ENCODE results near the gene OCIAD1.

Gene OCIAD1

DNA sequence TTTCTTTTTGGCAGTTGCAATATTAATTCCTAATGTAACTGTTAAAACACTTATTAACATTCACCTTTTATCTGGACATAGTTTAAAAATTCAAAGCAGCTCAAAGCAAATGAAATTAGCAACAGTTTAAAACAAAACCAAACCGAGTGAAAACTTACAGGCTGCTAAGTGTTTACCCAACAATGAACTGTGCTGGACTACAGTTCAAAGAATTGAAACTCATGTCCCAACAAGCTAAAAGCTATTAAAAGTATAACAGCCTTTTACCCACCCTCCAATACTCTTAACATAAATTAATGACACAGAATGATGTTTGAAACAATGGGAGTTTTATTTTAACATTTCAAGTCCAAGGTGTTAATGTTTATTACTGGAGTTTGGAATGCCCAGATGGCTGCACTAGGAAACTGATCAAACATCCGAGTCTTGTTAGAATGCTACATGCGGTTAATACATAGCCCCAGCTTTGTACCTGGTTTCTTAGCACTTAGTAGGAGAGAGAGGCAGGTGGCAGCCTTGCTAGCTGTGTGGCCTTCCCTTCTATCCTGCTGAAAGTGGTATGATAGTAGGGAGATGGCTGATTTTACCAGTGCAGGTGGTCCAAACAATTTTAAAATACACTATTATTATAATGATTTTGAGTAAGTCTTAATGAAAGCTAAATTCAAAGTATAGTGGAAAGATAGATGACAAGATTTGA, 29.7 kb upstream of the OCIAD1 start:
- TF ChIP-seq GATA3 (IDR thresholded peaks at IDR 0.05; ENCODE audit: low read depth, low read length) (no peak), GATA2 (IDR thresholded peaks at IDR 0.05; ENCODE audit: low read depth, low read length) (no peak)

DNA sequence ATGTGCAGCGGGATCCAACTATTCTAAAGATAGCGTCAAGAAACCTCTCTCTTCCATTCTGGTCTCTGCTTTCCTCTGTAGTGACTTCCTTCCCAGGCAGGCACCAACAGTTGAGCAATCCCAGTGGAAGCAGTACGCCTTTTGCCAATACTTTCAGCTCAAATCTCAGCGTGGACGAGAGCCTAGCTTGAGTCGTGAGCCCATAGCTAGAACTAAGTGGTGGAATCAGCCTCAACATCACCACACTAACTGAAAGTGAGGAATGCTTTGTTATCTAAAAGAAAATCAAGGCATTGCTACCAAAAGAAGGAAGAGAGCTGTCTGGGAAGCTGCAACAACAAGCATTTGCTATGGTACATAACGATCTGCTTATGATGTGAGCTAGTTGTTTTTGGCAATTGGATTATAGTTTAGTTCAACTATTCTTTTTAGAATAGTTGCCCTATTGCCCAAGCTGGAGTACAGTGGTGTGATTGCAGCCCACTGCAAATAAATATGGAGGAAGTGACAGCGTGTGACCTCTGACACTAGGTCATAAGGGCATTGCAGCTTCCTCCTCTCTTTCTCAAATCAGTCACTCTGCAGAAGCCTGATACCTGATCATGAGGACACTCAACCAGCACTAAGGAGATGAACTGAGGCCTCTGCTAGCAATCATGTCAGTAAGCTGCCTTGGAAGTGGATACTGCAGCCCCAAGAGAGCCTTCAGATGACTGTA, 26.1 kb upstream of the OCIAD1 start:
- TF ChIP-seq GATA3 (IDR thresholded peaks at IDR 0.05; ENCODE audit: low read depth, low read length) (no peak), GATA2 (IDR thresholded peaks at IDR 0.05; ENCODE audit: low read depth, low read length) (no peak)

DNA sequence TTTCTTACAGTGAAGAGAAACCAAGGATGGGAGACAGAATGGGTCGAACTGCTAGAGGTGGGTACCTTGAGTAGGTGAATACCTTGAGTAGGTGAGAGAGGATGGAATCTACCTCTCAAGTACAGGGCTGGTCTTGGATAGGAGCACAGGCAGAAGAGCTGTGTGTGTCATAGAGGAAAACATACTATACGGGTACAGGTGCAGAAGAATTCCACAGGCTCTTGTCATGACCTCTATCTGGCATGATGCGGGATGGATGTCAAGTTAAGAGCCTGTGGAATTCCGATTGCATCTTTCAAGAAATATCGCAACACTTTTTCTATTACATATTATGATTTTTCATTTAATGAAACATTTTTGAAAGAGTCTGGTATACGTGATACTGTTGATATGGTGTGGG, 18.0 kb upstream of the OCIAD1 start:
- no peak for TF ChIP-seq GATA3 (IDR thresholded peaks at IDR 0.05; ENCODE audit: low read depth, low read length)

DNA sequence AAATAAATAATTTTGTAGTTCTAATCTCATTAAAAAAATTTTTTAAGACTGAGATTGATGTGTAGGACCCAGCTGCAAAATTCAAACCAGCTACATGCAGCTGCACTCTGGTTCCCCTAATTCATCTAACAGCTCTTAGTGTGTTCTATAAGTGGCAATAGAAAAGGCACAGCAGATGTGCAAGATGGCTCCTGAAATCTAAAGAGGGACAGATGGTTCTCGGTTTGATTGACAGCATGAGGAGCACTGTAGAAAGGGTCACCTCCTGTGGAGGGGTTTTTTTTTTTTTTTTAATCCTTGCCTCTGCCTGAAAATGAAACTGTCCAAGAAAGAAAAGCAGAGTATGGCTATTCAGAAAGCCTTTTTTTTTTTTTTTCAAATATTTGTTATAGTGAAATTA, 16.9 kb upstream of the OCIAD1 start:
- TF ChIP-seq GATA2 (IDR thresholded peaks at IDR 0.05; ENCODE audit: low read depth, low read length) (no peak), GATA3 (IDR thresholded peaks at IDR 0.05; ENCODE audit: low read depth, low read length) (no peak)

DNA sequence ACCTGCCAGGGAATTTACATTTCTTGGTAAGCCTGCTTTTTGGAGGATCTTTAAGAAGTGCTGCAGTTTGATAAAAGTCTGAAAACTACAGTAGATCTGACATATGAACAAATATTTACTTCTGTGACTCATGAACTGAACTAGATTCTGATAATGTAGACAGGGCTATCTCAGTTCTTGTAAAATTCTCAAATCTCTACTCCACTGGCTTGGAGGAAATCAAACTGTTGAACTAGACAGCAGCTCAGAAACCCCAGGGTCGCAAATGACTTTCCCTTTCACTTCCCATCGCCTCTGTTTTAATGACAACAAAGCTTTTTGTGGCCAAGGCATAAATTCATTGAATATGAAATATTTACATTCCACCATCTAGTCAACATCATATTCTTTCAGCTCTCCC, 15.4 kb upstream of the OCIAD1 start:
- no peak for TF ChIP-seq GATA3 (IDR thresholded peaks at IDR 0.05; ENCODE audit: low read depth, low read length)
- TF ChIP-seq GATA2 (IDR thresholded peaks at IDR 0.05; ENCODE audit: low read depth, low read length), result no peak

DNA sequence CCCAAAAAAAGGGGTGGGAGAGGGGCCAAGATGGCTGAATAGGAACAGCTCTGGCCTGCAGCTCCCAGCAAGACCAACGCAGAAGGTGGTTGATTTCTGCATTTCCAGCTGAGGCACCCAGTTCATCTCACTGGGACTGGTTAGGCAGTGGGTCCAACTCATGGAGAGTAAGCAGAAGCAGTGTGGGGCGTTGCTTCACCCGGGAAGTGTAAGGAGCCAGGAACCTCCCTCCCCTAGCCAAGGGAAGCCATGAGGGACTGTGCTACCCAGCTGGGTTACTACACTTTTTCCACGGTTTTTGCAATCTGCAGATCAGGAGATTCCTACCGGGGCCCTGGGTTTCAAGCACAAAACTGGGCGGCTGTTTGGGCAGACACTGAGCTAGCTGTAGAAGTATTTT, 13.9 kb upstream of the OCIAD1 start:
- TF ChIP-seq GATA2 (IDR thresholded peaks at IDR 0.05; ENCODE audit: low read depth, low read length) (no peak), GATA3 (IDR thresholded peaks at IDR 0.05; ENCODE audit: low read depth, low read length) (no peak)

DNA sequence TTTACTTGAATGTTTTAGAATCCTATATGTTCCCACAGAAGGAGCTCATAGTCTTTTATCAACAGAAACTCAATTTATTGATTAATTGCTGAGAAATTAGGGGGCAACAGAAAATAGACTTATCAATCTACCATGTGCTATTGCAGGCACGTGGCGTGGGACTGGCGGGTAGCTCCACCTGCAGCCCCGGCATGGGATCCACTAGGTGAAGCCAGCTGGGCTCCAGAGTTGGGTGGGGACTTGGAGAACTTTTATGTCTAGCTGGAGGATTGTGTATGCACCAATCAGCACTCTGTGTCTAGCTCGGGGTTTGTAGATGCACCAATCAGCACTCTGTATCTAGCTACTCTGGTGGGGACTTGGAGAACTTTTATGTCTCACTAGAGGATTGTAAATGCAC, 3.3 kb upstream of the OCIAD1 start:
- no peak for TF ChIP-seq GATA2 (IDR thresholded peaks at IDR 0.05; ENCODE audit: low read depth, low read length)
- no peak for TF ChIP-seq GATA3 (IDR thresholded peaks at IDR 0.05; ENCODE audit: low read depth, low read length)

DNA sequence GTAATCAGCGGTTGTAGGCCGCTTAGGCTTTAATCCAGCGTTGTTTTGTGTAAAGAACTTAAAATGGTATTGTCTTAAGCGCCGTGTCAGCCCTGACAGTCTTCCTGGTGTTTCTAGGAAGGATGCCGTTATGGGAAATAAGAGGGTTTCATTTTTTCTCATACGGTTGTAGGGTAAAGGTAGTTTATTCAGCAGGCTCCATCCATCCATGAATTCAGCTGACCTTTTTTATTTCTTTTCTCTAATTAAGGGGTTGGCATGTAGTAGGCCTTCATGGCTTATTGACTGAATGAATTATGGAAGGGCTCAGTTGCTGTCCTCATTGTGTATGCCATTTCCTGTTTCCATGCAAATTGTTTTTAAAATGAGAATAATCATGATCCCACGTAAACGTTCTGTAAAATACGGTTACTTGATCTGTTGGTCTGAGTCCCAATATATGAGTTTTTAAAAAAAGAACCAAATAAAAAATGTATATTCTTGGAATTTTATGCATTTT, 693 bp downstream of the OCIAD1 start:
- no peak for TF ChIP-seq GATA3 (IDR thresholded peaks at IDR 0.05; ENCODE audit: low read depth, low read length)
- no peak for TF ChIP-seq GATA2 (IDR thresholded peaks at IDR 0.05; ENCODE audit: low read depth, low read length)

DNA sequence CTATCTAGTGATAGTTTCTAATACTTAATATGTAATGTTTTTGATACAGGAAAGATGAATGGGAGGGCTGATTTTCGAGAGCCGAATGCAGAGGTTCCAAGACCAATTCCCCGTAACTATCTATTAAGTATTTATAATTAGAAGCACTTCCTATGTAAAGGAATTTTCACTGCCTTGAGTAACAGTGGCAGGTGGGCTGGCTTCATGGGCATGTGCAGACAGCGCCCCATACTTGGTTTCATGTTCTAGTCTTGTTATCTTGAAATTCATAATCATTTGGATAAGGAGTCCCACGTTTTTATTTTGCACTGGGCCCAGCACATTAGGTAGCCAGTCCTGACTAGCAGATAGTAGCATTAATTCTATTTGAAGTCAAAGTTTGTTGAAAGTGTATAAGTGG, 1.7 kb downstream of the OCIAD1 start:
- TF ChIP-seq GATA2 (IDR thresholded peaks at IDR 0.05; ENCODE audit: low read depth, low read length), result no peak
- no peak for TF ChIP-seq GATA3 (IDR thresholded peaks at IDR 0.05; ENCODE audit: low read depth, low read length)

DNA sequence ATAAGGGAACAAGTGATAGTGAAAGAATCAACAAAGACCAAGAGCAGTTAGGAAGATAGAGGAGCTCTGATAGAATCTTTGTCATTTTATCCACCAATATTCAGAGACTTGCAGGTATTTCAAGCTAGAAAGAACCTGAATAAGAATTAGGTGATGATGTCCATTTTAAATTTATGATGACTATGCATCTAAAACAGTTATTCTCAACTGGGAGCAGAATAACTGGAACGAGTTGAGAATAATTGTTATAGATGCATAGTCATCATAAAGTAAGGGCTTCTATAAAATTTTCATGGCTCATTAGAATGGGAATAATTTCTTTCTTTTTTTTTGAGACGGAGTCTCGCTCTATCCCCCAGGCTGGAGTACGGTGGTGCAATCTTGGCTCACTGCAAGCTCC, 5.8 kb downstream of the OCIAD1 start:
- TF ChIP-seq GATA3 (IDR thresholded peaks at IDR 0.05; ENCODE audit: low read depth, low read length), result no peak
- TF ChIP-seq GATA2 (IDR thresholded peaks at IDR 0.05; ENCODE audit: low read depth, low read length), result no peak

DNA sequence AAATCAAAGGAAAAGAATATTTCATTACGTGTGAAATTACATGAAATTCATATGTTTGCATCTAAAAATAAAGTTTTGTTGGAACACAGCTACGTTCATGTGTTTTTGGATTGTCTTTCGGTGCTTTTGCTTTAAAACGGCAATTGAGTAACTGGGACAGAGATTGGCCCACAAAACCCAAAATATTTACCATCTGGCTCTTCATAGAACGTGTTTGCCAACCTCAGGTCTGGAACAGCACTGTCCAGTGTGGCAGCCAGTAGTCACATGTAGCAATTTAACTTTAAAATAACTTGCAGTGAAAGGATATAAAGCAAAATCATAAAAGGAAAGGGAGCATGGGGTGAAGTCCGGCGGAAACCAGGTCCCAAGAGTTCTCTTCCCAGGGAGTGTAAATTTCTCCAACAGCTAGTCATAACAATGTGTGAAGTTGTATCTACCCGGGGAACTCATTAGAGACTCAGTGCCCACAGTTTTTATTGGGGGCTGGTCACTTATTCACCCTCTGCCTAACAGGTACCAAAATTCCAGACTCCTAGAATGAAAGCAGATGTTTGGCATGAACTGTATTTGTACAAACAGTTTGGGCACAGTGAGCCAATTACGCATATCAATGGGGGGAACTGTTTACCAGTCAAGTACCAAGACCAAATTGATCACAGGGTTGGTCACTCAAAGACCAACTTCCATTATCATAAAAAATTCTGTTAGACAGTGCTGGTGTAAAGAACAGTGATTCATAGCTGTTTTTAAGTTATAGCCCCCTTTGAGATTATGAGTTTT, 10.3 kb downstream of the OCIAD1 start:
- no peak for TF ChIP-seq GATA3 (IDR thresholded peaks at IDR 0.05; ENCODE audit: low read depth, low read length)
- TF ChIP-seq GATA2 (IDR thresholded peaks at IDR 0.05; ENCODE audit: low read depth, low read length), result no peak

DNA sequence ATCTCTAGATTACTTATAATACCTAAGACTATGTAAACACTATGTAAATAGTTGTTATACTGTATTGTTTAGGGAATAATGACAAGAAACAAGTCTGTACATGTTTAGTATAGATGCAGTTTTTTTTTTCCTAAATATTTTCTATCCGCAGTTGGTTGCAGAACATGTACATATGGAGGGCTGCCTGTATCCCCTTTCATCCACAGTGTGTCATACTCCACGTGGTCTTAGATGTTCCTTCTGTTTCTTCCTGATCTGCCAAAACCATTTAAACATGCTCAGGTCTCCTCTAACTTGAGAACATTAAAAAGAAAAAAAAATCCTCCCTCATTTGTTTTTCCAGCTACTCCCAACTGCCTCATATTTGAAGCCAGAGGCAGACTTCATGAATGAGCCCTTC, 14.0 kb downstream of the OCIAD1 start:
- TF ChIP-seq GATA2 (IDR thresholded peaks at IDR 0.05; ENCODE audit: low read depth, low read length) (no peak), GATA3 (IDR thresholded peaks at IDR 0.05; ENCODE audit: low read depth, low read length) (no peak)

DNA sequence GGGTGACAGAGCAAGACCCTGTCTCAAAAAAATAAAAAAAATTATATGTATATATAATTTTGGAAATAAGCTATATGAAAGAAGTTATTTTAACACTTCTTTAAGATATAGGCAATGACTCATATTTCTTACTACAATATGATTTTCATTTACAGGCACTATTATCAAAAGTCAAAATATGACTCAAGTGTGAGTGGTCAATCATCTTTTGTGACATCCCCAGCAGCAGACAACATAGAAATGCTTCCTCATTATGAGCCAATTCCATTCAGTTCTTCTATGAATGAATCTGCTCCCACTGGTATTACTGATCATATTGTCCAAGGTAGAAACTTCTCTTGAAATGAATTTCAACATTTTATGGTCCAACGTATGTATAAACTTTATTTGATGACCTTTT, 20.8 kb downstream of the OCIAD1 start:
- TF ChIP-seq GATA3 (IDR thresholded peaks at IDR 0.05; ENCODE audit: low read depth, low read length) (no peak), GATA2 (IDR thresholded peaks at IDR 0.05; ENCODE audit: low read depth, low read length) (no peak)

DNA sequence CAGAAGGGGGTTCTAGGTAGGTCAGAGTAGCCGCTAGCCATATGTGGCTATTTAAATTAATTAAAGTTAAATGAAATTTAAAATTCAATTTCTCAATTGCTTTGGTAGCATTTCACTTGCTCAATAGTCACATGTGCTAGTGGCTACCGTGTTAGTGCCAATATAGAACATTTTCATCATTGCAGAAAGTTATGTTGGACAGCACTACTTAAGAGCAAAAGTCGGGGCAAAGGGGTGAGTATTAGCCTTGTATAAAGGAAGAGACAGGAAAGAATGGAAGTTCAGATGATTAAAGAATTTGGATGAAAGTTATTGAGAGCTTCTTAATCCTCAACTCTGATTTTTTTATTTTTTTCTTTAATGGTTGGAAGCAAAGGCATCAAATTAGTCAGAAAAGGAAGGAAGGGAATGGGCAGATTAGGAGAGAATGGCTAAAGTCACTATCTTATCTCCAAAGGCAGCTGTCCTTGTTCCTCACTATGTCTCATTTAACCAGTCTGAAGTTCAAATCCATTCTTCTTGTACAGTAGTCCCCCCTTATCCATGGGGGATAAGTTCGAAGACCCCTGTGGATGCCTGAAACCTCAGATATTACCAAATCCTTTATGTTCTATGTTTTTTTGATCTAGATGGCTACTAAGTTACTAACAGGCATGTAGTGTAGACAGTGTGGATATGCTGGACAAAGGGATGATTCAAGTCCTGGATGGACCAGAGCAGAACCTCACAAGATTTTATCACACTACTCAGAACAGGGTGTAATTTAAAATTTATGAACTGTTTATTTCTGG, 22.9 kb downstream of the OCIAD1 start:
- TF ChIP-seq GATA3 (IDR thresholded peaks at IDR 0.05; ENCODE audit: low read depth, low read length) (no peak), GATA2 (IDR thresholded peaks at IDR 0.05; ENCODE audit: low read depth, low read length) (no peak)

Measured in SH-SY5Y (cell line).